ENCODE results near the gene CDH23.

DNA sequence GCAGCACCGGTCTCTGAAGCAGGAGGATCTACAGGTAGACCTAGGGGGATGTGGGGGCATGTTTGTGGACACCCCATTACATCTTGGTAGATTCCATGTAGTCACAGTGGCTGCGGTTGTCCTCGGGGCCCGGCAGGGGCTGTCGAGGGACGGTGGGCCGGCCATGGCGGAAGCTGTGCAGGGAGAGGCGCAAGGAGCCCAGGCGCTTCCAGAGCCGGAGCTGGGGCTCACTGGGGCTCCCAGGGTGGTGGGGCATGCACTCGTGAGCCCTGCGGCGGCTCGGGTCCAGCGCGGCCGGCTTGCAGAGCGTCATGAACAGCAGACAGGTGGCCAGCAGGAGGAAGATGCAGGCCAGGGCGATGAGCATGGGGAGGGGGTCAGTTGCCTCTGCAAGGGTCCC, 319.1 kb downstream of the CDH23 start:
- TF ChIP-seq, protein P1, sequence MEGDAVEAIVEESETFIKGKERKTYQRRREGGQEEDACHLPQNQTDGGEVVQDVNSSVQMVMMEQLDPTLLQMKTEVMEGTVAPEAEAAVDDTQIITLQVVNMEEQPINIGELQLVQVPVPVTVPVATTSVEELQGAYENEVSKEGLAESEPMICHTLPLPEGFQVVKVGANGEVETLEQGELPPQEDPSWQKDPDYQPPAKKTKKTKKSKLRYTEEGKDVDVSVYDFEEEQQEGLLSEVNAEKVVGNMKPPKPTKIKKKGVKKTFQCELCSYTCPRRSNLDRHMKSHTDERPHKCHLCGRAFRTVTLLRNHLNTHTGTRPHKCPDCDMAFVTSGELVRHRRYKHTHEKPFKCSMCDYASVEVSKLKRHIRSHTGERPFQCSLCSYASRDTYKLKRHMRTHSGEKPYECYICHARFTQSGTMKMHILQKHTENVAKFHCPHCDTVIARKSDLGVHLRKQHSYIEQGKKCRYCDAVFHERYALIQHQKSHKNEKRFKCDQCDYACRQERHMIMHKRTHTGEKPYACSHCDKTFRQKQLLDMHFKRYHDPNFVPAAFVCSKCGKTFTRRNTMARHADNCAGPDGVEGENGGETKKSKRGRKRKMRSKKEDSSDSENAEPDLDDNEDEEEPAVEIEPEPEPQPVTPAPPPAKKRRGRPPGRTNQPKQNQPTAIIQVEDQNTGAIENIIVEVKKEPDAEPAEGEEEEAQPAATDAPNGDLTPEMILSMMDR (IDR thresholded peaks at IDR 0.05), result no peak
- TF ChIP-seq POLR2AphosphoS5 (IDR thresholded peaks at IDR 0.05), result no peak

Data from upper lobe of left lung (tissue), 4 donors.